C4-2B (cell line): ENCODE measurements around the gene WNK1.

ENCODE experiments used
- CTCF ChIP-seq: fragments of 450-650 bp; conservative IDR thresholded peaks from 2 replicates; pipeline ENCODE4 v1.5.1; 2017; ENCODE audit warnings: mild to moderate bottlenecking
- ZFX ChIP-seq: fragments of 450-650 bp; IDR thresholded peaks from 2 replicates; pipeline ENCODE4 v1.6.1; 2017

GRCh38 chr12:793037-793436 lies 40.7 kb downstream of the WNK1 start:
- TF ChIP-seq CTCF, result no peak
- no peak for TF ChIP-seq ZFX
